C4-2B (cell line): ENCODE results near the gene GCSAML.
"Not testable (repeated sequence)": the region's sequence is repeated elsewhere in the genome, so short reads cannot be mapped to it uniquely, and the experiment has no call there.

ENCODE experiments used
- H3K27ac ChIP-seq: fragments of 450-650 bp; 2 replicates; pipeline ENCODE4 v1.5.1; 2017
- ZFX ChIP-seq: fragments of 450-650 bp; IDR thresholded peaks from 2 replicates; pipeline ENCODE4 v1.6.1; 2017
- TF ChIP-seq, protein P1 (sequence below): fragments of 450-650 bp; conservative IDR thresholded peaks from 2 replicates; pipeline ENCODE4 v1.5.1; 2017; ENCODE audit warnings: mild to moderate bottlenecking

Gene GCSAML

DNA sequence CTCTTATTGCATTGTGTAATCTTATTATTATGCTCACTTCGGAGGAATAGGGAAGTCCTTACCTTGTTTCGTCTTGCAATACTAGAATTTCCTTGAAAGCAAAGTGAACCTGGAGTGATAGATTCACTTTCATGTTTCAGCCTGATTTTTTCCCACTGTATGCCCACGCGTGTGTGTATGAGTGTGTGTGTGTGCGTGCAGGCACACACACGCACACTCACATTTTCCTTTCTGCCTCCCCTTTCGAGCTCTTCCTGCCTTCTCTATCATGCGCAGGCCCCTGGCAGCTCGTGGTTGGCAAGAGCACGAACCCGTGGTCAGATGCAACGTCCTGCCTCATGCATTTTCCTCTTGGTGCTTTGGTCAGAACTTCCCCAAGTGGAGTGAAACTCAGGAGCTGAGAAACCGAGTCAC, at the start of gene GCSAML:
GCSAML (plus strand) TSS at position 366 of the 414 bp plus-strand sequence. CDS start 58 bp downstream, outside the sequence.
- no peak within 1 kb of the TSS for H3K27ac ChIP-seq
- no peak for TF ChIP-seq ZFX
- TF ChIP-seq, protein P1, sequence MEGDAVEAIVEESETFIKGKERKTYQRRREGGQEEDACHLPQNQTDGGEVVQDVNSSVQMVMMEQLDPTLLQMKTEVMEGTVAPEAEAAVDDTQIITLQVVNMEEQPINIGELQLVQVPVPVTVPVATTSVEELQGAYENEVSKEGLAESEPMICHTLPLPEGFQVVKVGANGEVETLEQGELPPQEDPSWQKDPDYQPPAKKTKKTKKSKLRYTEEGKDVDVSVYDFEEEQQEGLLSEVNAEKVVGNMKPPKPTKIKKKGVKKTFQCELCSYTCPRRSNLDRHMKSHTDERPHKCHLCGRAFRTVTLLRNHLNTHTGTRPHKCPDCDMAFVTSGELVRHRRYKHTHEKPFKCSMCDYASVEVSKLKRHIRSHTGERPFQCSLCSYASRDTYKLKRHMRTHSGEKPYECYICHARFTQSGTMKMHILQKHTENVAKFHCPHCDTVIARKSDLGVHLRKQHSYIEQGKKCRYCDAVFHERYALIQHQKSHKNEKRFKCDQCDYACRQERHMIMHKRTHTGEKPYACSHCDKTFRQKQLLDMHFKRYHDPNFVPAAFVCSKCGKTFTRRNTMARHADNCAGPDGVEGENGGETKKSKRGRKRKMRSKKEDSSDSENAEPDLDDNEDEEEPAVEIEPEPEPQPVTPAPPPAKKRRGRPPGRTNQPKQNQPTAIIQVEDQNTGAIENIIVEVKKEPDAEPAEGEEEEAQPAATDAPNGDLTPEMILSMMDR, result no peak

DNA sequence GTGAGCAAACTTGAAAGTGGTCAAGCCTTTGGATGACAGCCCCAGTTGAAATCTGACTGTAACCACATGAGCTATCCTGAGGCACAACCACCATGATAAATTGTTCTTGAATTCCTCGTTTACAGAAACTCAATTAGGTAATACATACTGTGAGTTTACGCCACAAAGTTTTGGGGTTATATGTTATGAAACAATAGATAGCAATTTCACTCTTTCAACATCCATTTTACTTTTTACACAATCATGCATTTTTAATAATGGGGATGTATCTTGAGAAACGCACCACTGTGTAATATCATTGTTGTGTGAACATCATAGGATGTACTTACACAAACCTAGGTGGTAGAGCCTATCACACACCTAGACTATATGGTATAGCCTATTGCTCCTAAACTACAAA, 48.1 kb upstream of the GCSAML start:
- H3K27ac ChIP-seq, result no peak overlapping the region
- TF ChIP-seq ZFX, result no peak
- TF ChIP-seq, protein P1, result no peak

DNA sequence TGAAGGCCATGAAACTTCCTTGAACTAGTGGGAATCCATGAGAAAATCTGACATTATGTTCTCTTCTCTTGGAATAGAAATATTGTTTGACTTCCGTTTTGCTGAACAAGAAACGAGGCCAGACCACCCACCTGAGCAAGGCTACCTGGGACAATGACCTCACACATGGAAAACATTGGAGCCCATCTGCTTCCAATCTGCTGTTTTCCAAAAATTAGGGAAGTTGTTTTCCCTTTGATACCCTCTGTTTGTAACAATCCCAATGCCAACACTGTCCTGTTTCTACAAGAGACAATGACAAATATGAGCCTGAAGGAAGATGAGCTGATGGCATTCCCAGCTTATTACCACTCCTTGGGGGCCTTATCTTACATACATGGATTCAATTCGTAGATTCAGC, 42.1 kb upstream of the GCSAML start:
- TF ChIP-seq, protein P1, result no peak
- TF ChIP-seq ZFX, result no peak
- no peak overlapping the region for H3K27ac ChIP-seq

DNA sequence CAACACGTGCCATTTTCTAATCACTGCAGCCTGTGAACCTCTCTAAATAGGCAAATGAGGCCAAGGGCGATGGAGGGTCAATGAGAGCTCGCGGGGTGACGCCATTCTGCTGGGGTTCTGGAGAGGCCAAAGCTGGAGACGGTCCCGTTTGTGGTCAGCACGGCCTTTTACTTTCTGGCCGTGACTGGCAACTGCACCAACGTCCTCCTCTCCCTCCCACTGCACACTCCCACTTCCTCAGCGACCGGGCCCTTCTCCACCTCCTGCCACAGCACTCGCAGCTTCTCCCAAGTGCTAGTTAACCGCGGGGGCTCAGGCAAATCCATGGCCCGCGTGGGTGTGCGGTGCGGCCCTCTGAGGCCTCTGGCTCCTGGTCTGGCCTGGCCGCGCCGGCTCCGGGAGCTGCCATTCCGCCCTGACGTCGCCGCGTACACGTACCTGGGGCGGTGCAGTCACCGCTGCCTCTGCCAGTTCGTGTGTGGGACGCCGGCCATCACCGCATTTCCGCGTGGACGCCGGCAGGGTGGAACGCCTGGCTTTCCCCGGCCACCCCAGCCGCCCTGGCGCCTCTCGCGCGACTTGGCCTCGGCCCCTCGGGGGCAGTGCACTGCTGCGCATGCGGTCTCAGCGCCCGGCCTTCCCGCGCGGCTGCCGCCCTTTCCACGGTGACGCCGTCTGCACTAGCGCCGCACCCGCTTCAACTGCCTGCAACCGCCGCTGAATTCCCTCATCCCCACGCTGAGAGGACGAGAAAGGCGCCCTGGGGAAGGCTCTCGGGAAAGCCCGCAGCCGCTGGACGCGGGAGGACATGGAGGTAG, 30.9 kb upstream of the GCSAML start:
- no peak overlapping the region for H3K27ac ChIP-seq
- TF ChIP-seq, protein P1, result no peak
- no peak for TF ChIP-seq ZFX

DNA sequence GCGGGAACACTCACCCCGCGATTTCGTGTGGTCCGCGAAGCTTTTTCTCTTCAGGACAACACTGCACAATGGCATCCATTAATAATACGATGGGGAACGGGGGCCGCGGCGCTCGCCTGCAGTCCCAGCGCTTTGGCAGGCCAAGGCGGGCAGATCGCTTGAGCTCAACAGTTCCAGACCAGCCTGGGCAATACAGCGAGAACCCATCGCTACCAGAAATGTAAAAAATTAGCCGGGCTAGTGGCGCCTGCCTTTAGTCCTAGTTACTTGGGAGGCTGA, 30.4 kb upstream of the GCSAML start:
- H3K27ac ChIP-seq, result no peak overlapping the region
- TF ChIP-seq, protein P1, result no peak
- TF ChIP-seq ZFX, result no peak

DNA sequence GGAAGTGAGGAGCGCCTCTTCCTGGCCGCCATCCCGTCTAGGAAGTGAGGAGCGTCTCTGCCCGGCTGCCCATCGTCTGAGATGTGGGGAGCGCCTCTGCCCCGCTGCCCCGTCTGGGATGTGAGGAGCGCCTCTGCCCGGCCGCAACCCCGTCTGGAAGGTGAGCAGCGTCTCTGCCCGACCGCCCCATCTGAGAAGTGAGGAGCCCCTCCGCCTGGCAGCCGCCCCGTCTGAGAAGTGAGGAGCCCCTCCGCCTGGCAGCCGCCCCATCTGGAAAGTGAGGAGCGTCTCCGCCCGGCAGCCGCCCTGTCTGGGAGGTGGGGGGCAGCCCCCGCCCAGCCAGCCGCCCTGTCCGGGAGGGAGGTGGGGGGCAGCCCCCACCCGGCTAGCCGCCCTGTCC, 27.0 kb upstream of the GCSAML start:
- H3K27ac ChIP-seq, result not testable (repeated sequence)

DNA sequence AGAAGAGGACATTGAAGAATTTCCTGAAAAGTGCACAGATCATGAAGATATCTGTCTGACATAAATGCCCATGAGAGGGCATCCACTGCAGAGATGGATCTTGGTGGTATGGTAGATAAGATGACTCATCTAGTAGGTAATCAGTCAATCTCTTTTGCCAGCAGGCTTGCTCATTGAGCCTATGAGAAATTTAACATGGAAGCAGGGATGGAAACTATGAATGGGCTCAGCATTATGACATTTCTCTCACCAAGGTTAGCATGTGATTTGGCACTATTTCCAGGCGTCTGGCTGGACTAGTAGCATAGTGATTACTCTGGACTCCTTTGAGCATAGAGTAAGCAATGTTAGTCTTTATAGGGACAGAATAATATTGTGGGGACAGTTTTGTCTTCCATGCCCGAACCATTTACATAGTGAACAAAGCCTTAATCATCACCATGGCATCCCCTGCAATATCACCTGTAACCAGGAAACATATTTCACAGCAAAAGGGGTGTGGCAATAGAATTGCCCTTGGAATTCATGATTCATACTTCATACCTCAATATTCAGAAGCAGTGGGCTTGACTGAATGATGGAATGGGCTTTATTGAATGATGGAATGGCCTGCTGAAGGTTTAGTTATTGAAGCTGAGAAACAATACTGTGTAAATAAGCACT, 20.0 kb upstream of the GCSAML start:
- no peak overlapping the region for H3K27ac ChIP-seq
- TF ChIP-seq, protein P1, result no peak
- no peak for TF ChIP-seq ZFX
